GM18520 (cell line): Measurements from ENCODE around the gene MPZ.

ENCODE experiments used
- ATAC-seq: cut with Tn5 transposase; IDR thresholded peaks from one replicate; pipeline ENCODE4 v1.9.1; 2021; ENCODE audit not compliant: unreplicated experiment

Gene MPZ

GRCh38 chr1:161300478-161300877 is 9.3 kb downstream of the MPZ start:
- ATAC-seq: no peak

DNA sequence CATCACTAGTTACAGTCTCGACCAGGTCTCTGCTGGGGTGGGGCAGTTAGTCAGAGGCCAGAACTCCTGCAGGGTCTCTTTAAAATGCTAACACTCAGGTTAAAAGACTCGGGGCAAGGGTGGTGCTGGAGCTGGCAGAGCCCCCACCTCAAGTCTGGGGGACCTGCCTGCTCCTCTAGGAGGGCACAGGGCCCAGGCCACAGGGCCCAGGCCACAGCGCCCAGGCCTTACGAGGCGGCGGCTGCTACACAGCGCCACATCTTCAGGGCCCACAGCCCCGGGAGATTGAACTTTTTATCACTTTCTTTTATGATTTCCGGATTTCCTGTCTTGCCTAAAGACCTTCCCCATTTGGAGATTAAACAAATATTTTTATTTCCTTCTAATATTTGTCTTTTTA is 10.4 kb downstream of the MPZ start:
- ATAC-seq: no peak

GRCh38 chr1:161298116-161298515 is 11.7 kb downstream of the MPZ start:
- ATAC-seq: peak; percentile 46

GRCh38 chr1:161297415-161297814 is 12.4 kb downstream of the MPZ start:
- ATAC-seq: no peak

GRCh38 chr1:161290779-161291178 is 19.0 kb downstream of the MPZ start:
- ATAC-seq: no peak

DNA sequence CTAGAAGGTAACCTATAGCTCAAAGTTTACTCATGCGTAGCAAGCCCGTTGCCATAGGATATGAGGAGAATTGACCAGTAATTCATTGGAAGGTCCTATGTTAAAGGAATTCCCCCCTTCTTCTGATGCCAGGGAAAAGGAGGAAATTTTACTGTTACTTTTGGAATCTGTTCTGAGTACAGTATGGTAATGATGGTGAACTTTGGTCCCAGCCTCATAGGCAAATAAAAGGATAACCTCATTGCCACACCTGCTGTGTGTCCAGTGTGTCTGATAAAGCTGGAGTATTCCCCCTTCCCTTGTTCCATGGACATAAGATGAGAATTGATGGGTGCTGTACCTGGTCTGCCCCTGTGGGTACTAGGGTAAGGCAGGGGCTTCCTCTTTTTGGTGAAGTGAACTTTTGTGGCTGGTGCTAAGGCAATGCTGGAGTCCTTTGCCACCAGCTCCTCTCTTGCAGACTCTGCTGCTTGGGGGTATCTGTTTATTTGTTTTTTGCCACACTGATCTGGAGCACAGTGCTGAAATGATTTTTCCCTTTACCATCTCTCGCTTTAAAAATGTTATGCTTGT is 22.2 kb downstream of the MPZ start:
- no peak for ATAC-seq

DNA sequence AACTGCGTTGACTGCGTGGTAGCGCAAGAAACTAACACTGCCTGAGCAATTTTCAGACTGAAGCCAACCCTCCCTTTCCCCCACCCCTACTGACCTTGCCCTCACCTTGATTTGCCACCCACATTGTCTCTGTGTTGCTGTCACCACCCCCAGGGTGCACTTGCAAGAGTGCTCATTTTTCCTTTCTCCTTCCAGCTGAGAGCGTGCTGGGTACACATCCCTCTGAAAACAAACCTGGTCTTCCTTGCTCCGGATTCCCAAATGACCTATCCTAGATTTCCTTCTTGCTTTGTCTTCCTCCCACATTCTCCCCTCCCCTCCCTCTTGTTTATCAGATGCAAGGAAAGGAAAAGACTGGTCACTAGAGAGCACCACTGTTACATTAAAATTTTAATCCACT is 24.2 kb downstream of the MPZ start:
- no peak for ATAC-seq

DNA sequence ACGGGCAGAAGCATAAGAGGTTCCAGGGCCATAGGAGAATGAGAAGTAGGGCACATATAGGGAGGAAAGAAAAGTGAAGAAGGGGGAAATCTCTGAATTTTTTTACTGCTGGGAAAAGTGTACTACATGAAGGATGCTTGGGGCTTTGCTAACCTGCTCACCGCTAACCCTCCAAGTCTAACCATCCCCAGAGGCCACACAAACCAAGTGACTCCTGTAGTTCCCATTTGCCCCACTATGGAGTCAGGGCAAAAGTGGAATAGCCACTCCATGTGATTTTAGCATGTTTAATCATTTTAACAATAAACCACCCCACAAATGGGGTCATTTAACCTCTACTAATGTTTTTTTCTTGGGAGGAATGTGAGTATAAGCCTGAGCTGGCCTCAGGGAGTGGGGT is 24.7 kb downstream of the MPZ start:
- no peak for ATAC-seq

DNA sequence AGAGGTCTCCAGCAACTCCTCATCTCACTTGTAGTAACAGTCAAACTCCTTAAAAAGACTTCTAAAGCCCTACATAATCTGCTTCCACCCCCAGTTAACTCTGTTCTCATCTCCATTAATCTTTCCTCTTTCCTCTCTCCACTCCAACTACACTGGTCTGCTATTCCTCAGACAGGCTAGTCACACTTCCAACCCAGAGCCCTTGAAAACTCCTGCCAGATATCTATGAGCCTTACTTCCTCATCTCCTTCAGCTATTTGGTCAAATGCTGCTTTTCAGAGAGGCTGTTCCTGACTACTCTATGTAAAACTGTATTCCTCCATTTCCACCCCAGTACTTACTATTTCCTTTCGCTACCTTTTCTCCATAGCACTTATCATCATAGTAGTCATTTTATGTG is 26.8 kb downstream of the MPZ start:
- ATAC-seq: no peak

- no peak for ATAC-seq
These were observed 34.9 kb downstream of the MPZ start for GRCh38 chr1:161274874-161275273.

DNA sequence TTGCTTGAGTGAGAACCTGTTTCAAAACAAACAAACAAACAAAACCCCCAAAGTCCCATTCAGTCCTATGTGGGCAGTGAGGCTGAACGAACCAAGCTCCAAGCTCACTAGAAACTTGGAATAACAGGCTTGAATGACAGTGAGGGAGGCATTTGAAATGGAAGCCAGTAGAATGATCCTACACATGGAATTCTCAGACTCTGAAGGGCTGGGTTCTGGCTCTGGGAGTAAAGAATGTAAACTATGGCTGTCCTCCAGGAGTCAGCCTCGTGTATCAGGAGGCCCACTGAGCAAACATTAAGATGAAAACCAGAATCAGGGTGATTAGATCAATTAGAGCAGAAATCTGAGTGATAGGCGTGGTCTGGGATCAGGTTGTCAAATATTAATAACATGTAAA is 36.4 kb downstream of the MPZ start:
- ATAC-seq: no peak

DNA sequence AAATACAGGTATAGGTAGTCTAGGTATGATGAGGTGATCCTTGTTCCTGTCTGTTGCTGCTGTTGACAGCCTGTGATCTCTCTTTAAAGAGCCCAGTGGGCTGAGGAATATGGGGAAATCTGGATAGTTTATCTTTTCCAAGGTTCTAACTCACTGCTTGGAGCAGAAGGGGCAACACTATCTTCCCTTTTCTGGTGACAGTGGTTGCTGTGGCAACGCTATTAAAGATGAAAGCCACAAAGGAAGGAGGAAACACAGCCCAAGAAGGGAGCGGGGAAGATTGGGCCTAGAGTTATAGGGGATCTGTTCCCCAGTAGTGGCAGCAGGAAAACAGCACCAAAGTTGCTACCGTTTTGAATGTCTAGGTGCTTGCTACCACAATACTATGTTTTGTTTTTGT is 42.4 kb downstream of the MPZ start:
- no peak for ATAC-seq

GRCh38 chr1:161266836-161267235 is 42.9 kb downstream of the MPZ start:
- no peak for ATAC-seq

DNA sequence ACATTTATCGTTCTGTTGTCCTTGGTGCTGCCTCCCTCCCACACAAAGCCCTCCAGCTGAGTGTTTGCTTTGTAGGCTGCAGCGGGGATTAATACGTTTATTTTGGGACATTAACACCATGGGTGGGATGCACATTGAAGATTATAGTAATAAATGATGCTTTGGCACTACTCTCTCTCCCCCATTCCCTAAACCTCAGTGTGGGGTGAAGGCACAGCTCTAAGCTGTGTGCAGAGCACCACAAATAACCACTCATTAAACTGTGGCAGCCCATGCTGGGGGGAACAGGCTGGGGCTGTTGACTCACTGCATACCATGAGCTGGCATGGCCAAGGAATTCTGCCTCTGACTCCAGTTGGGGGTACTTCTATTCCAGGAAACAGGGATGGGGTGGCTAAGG is 43.6 kb downstream of the MPZ start:
- no peak for ATAC-seq

DNA sequence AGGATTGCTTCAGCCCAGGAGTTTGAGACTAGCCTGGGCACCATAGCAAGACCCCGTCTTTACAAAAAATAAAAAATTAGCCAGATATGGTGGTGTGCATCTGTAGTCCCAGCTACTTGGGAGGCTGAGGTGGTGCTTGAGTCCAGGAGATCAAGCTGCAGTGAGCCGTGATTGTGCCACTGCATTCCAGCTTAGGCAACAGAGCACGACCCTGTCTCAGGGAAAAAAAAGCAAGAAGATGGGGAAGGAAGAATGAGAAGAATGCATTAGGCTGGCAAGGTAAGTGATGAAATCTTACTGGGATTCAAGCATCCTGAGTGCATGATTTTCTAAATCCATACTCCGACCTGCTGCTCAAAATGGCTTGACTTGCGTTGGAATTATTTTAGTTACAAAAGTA is 44.5 kb downstream of the MPZ start:
- no peak for ATAC-seq

- ATAC-seq: no peak
These were observed 48.2 kb downstream of the MPZ start for GRCh38 chr1:161261261-161262235.

- no peak for ATAC-seq
These were observed 49.1 kb downstream of the MPZ start for GRCh38 chr1:161260376-161261260.

GRCh38 chr1:161259765-161260164 is 50.0 kb downstream of the MPZ start:
- no peak for ATAC-seq

DNA sequence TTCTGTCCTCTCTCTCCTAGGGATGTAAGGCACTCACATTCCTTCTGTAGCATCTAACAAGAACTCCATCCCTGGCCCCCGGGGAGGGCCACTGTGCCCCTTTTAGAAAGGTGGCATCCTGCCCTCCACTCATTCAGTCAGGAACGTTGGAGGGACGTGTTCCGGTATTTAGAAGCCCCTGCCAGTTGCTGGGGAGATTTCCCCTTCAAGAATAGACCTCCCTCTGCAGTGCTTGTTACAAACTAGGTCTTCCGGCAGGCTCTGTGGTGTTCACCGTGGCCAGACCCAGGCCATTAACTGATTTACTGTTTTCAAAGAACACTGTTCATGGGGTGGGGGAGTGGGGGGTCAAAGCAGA is 50.4 kb downstream of the MPZ start:
- ATAC-seq: no peak

- no peak for ATAC-seq
These were observed 51.1 kb downstream of the MPZ start, which contains the start of gene PCP4L1 for GRCh38 chr1:161258439-161259344. TSS of gene PCP4L1 (plus strand) at chr1:161258745. CDS start at chr1:161258975, 230 bp downstream.
